GM18502 (cell line): ENCODE measurements around the gene PI4KA.
"Not testable (repeated sequence)": the region's sequence is repeated elsewhere in the genome, so short reads cannot be mapped to it uniquely, and the experiment has no call there.

Experiments
- ATAC-seq: cut with Tn5 transposase; IDR thresholded peaks from one replicate; pipeline ENCODE4 v1.9.1; 2021; ENCODE audit warnings: mild to moderate bottlenecking; ENCODE audit not compliant: unreplicated experiment, poor library complexity

The PI4KA gene

DNA sequence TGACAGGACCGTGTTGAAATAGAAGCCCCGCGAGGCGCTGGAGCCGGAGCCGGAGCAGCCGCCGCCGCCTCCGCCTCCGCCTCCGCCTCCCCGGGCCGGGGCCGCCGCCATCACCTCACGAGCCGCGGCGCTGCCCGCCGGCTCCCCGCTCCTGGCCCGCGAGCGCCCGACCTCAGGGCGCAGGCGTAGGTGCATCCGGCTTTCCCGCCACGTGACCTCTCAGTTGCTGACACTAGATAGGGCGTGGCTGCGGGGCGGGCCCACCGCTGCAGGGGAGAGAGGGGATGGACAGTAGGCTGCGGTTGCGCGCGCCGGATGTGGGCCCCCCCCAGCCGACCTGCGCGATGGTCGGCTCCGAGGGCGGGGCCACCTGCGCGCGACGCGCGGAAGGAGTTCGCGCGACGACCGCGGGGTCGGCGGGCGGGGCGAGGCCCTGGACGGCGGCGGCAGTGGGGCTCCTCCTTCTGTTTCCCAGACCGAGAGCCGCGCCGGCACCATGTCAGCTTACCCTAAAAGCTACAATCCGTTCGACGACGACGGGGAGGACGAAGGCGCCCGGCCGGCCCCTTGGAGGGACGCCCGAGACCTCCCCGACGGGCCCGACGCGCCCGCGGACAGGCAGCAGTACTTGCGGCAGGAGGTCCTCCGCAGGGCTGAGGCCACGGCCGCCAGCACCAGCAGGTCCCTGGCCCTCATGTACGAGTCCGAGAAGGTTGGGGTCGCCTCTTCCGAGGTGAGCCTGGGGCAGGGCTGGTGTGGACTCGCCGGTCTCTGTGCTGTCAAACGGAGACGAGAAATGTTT lies at the start of gene PI4KA, which contains the start of gene SNAP29:
PI4KA (minus strand) TSS at position 197 of the 802 bp plus-strand sequence; CDS start at position 111, 86 bp downstream.
SNAP29 (plus strand) TSS at position 393 of the 802 bp plus-strand sequence; CDS start at position 497, 104 bp downstream.
- peak; percentile 88 for ATAC-seq

DNA sequence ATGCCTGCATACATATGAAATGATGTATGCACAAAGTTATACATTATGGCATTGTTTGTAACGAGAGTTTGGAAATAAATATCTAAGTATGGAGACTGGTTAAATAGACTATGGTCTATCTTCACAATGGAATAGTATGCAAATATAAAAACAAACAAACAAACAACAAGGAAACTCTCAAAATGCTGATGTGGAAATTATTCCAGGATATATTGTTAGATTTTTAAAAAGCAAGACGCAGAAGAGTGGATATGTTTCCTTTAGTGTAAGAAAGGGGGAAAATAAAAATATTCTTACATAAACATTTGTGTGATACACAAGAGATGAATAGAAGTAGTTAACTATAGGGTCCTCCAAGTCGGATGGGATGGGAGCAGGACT lies 47.8 kb upstream of the PI4KA start:
- no peak for ATAC-seq

- ATAC-seq: no peak
Observed at GRCh38 chr22:20905415-20906386, 47.1 kb upstream of the PI4KA start.

GRCh38 chr22:20904980-20905355 lies 46.4 kb upstream of the PI4KA start:
- no peak for ATAC-seq

- ATAC-seq: no peak
Observed at GRCh38 chr22:20904008-20904979, 45.7 kb upstream of the PI4KA start.

GRCh38 chr22:20903093-20903492 lies 44.5 kb upstream of the PI4KA start:
- ATAC-seq: no peak

DNA sequence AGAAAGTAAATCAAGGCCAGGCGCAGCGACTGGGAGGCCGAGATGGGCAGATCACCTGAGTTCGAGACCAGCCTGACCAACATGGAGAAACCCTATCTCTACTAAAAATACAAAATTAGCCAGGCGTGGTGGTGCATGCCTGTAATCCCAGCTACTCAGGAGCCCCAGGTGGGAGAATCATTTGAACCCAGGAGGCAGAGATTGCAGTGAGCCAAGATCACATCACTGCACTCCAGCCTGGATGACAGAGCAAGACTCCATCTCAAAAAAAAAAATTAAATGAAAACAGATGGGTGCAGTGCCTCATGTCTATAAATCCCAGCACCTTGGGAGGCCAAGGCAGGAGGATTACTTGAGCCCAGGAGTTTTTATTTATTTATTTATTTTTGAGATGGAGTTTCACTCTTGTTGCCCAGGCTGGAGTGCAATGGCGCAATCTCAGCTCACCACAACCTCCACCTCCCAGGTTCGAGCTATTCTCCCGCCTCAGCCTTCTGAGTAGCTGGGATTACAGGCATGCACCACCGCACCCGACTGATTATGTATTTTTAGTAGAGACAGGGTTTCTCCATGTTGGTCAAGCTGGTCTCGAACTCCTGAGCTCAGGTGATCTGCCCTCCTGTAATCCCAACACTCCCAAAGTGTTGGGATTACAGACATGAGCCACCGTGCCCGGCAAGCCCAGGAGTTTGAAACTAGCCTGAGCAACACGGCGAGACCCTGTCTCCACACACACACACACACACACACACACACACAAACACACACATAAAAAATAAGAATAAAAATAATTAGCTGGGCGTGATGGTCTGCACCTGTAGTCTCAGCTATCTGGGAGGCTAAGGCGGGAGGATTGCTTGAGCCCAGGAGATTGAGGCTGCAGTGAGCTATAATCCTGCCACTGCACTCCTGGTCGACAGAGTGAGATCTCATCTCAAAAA lies 42.8 kb upstream of the PI4KA start:
- ATAC-seq: not testable (repeated sequence)

DNA sequence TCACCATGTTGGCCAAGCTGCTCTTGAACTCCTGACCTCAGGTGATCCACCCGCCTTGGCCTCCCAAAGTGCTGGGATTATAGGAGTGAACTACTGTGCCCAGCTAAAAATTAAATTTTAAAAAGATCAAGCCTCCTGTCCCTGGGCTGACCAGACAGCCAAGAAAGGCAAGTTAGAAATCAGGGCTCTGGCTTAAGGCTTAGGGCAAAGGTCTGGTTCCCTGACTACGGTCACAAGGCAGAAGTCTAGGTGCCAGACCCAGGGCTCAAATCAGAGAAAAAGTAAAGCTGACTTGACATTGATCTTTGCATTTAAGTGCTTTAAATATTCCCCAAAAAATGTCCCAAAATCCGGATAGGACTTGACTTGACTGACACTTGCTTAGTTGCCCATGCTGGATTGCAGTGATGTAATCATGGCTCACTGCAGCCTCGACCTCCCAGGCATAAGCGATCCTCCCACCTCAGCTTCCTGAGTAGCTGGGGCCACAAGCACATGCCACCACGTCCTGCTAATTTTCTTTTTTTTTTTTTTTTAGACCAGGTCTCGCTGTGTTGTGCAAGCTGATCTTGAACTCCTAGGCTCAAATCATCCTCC lies 41.3 kb upstream of the PI4KA start:
- no peak for ATAC-seq

GRCh38 chr22:20897737-20898136 lies 39.1 kb upstream of the PI4KA start:
- ATAC-seq: not testable (repeated sequence)

DNA sequence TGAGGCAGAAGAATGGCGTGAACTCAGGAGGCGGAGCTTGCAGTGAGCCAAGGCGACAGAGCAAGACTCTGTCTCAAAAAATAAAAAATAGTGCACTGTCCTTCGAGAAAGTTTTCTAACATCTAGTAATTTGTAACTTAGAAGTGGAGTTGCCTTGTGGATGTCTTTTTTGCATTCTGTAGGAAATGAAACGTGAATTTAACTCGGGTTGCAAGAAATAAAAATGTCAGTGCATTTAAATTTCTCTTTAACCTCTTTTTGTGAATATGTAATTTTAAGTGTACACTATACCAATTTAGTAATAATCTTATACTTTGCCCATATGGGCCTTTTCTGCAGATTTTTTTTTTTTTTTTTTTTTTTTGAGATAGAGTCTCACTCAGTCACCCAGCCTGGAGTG lies 32.4 kb upstream of the PI4KA start:
- no peak for ATAC-seq

DNA sequence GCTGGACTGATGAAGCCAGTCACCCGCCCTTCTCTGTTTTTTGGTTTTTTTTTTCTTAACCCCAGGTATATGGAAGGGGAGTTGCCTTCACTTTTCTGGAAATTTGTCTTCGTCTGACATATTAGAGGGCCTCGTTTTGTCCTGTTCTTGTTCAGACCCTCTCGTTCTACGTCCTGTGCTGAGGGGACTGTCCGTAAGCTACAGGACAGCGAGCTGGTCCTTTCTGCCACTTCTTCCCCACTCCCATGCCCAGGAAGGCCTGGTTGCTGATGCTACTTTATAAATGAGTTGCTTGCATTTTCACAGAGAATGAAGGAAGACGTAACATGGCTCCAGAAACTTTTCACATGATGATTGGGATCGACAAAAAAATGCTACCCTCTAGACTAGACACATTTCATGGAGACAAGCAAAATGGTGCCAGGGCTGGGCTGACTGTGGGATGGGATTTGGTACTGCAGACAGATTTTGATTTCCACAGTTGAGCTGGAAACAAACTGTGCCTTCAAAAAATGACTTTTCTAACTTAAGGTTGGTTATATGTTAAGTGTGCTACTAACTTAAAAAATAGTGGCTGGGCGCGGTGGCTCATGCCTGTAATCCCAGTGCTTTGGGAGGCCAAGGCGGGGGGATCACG lies 31.4 kb upstream of the PI4KA start:
- ATAC-seq: no peak

GRCh38 chr22:20889025-20889704 lies 30.6 kb upstream of the PI4KA start:
- ATAC-seq: no peak

DNA sequence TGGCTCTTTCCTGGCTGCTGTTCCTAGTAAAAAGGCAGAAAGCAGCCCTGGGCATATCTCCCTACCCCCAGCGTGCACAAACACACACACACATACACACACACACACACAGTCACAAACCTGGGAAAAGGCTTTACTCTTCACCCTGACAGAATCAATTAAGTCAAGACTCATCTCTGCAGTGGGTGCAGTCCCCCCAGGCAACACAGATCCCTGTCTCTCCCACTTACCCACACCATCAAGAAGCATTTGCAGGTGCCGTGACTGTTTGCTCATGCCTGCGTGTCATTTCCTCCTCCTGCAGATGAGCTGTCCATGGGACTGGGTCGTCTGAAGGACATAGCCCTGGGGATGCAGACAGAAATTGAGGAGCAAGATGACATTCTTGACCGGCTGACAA lies 28.8 kb upstream of the PI4KA start:
- no peak for ATAC-seq

- no peak for ATAC-seq
Observed at GRCh38 chr22:20885557-20886323, 27.1 kb upstream of the PI4KA start.

- ATAC-seq: no peak
Observed at GRCh38 chr22:20885017-20885556, 26.5 kb upstream of the PI4KA start.

DNA sequence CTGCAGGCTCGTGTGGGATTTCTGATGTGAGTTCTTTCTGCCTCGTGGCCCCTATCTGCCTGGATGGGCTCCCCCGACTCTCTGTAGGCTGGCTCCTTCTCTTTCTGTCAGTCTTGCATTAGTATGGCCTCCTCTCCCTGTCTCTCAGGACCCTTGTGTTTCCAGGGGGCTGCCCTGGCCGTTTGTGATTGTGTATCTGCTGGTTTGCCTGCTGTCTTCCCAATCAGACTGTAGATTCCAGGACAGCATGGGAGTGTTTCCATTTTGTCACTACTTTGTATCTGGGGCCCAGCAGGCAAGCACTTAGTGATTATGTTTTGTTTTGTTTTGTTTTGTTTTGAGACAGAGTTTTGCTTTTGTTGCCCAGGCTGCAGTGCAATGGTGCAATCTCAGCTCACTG lies 25.8 kb upstream of the PI4KA start:
- no peak for ATAC-seq
